Measurements from ENCODE around the gene POU5F1. TPM values are rescaled to one million over a fixed set of nuclear protein-coding genes. Genes with fewer than 3 reads are reported as not detected.

The POU5F1 gene
- polyA plus RNA-seq, 1 donor, result 0.28 TPM

DNA sequence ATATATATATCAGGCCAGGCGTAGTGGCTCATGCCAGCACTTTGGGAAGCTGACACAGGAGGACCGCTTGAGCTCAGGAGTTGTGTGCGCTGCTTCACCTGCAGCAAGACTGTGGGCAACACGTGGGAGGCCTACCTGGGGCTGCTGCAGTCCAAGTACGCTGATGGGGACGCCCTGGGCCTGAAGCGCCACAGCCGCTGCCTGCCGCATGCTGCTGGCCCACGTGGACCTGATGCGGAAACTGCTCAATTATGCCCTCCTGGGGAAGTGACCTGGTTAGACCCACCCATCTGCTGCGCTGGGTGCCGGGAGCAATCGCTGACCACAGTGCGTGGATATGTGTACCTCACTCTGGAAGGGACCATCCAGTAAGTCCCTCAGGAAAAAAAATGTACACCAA lies 29.8 kb downstream of the POU5F1 start:
- Histone ChIP-seq H3K4me3 (ENCODE audit: low read length) (no peak overlapping the region), H3K27ac (ENCODE audit: low read length) (no peak overlapping the region), H3K4me1 (ENCODE audit: control insufficient read depth, insufficient read depth, low read length) (peaks cover 6% of the 10 kb centered on the region), H3K27me3 (ENCODE audit: control insufficient read depth, insufficient read depth, low read length) (no peaks in the 10 kb centered on the region), H3K9me3 (ENCODE audit: control insufficient read depth, low read depth, low read length) (no peaks in the 10 kb centered on the region), H3K36me3 (ENCODE audit: control insufficient read depth, insufficient read depth, low read length) (peaks cover 17% of the 10 kb centered on the region)
- no peak for DNase-seq
- WGBS (ENCODE audit: insufficient coverage, low lambda C conversion rate), result no CpG with 5 or more reads among the region's 15 CpGs

- WGBS (ENCODE audit: insufficient coverage, low lambda C conversion rate), result no CpG with 5 or more reads among the region's 4 CpGs
Measured at GRCh38 chr6:31139599-31139998, 30.9 kb downstream of the POU5F1 start.

DNA sequence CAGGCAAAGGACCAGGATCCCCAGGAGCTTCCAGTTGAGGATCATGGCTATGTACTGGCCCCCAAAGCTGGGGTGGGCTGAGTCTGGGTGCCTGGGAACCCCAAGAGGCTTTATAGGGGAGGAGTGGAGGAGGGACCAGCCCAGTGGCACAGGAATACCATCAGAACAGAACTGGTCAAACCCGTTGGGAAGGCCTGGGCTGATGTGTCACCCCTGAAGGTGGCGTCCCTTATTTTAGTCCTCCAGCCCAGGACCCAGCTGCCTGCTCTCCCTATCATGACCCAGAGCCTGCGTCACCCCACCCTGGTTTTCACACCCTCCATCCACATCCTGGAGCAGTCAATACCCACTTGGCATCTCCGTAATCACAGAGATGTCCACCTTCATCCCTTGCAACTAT lies 31.5 kb downstream of the POU5F1 start, which contains the start of gene PSORS1C2:
PSORS1C2 (minus strand) TSS at position 85 of the 400 bp plus-strand sequence; CDS start at position 45, 40 bp downstream.
- Histone ChIP-seq H3K36me3 (ENCODE audit: control insufficient read depth, insufficient read depth, low read length) (peaks cover 11% of the 10 kb centered on the region), H3K4me3 (ENCODE audit: low read length) (no peak within 1 kb of the TSS), H3K4me1 (ENCODE audit: control insufficient read depth, insufficient read depth, low read length) (peaks cover 6% of the 10 kb centered on the region), H3K9me3 (ENCODE audit: control insufficient read depth, low read depth, low read length) (no peaks in the 10 kb centered on the region), H3K27ac (ENCODE audit: low read length) (no peak within 1 kb of the TSS), H3K27me3 (ENCODE audit: control insufficient read depth, insufficient read depth, low read length) (no peaks in the 10 kb centered on the region)
- DNase-seq, result no peak
- WGBS (ENCODE audit: insufficient coverage, low lambda C conversion rate), result no CpG with 5 or more reads among the region's 4 CpGs

More at GRCh38 chr6:31139599-31139998, 30.9 kb downstream of the POU5F1 start:
- Histone ChIP-seq H3K27me3 (ENCODE audit: control insufficient read depth, insufficient read depth, low read length) (no peaks in the 10 kb centered on the region), H3K36me3 (ENCODE audit: control insufficient read depth, insufficient read depth, low read length) (peaks cover 14% of the 10 kb centered on the region), H3K27ac (ENCODE audit: low read length) (no peak overlapping the region), H3K4me1 (ENCODE audit: control insufficient read depth, insufficient read depth, low read length) (peaks cover 6% of the 10 kb centered on the region), H3K9me3 (ENCODE audit: control insufficient read depth, low read depth, low read length) (no peaks in the 10 kb centered on the region), H3K4me3 (ENCODE audit: low read length) (no peak overlapping the region)
- DNase-seq, result no peak

- Histone ChIP-seq H3K27ac (ENCODE audit: low read length) (no peak overlapping the region), H3K9me3 (ENCODE audit: control insufficient read depth, low read depth, low read length) (no peaks in the 10 kb centered on the region), H3K4me1 (ENCODE audit: control insufficient read depth, insufficient read depth, low read length) (peaks cover 6% of the 10 kb centered on the region), H3K36me3 (ENCODE audit: control insufficient read depth, insufficient read depth, low read length) (no peaks in the 10 kb centered on the region), H3K4me3 (ENCODE audit: low read length) (no peak overlapping the region), H3K27me3 (ENCODE audit: control insufficient read depth, insufficient read depth, low read length) (no peaks in the 10 kb centered on the region)
- whole genome bisulfite sequencing (ENCODE audit: insufficient coverage, low lambda C conversion rate), result 92% methylated on average over 5 of the region's 10 CpGs
- DNase-seq, result no peak
Measured at GRCh38 chr6:31135710-31136109, 34.8 kb downstream of the POU5F1 start.

DNA sequence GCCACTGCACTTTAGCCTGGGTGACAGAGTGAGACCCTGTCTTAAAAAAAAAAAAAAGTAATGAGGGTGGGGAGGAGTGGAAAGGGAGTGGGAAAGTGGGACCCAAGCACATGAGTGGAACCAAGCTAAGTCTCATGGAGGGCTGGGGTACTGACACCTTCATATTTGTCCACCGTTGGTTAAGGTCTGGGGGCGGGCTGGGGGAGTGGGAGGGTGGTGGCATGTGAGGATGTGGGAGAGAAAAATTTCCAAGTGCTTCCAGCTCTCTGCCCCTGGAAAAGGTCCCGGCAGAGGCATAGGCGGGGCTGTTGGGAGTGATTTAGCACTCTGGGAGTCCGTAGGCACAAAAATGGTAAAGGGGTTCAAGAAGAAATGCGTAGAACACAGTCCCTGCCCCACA lies 37.7 kb downstream of the POU5F1 start:
- H3K4me1 ChIP-seq (ENCODE audit: control insufficient read depth, insufficient read depth, low read length), result peaks cover 3% of the 10 kb centered on the region
- H3K27ac ChIP-seq (ENCODE audit: low read length), result no peak overlapping the region
- H3K27me3 ChIP-seq (ENCODE audit: control insufficient read depth, insufficient read depth, low read length), result peaks cover 10% of the 10 kb centered on the region
- no peaks in the 10 kb centered on the region for H3K9me3 ChIP-seq (ENCODE audit: control insufficient read depth, low read depth, low read length)
- H3K4me3 ChIP-seq (ENCODE audit: low read length), result no peak overlapping the region
- DNase-seq, result no peak
- no peaks in the 10 kb centered on the region for H3K36me3 ChIP-seq (ENCODE audit: control insufficient read depth, insufficient read depth, low read length)
- no CpG with 5 or more reads among the region's 6 CpGs for WGBS (ENCODE audit: insufficient coverage, low lambda C conversion rate)

GRCh38 chr6:31131595-31131994 lies 38.9 kb downstream of the POU5F1 start:
- no CpG with 5 or more reads among the region's 3 CpGs for WGBS (ENCODE audit: insufficient coverage, low lambda C conversion rate)
- H3K36me3 ChIP-seq (ENCODE audit: control insufficient read depth, insufficient read depth, low read length), result no peaks in the 10 kb centered on the region
- H3K27me3 ChIP-seq (ENCODE audit: control insufficient read depth, insufficient read depth, low read length), result peaks cover 10% of the 10 kb centered on the region
- DNase-seq, result no peak
- no peaks in the 10 kb centered on the region for H3K9me3 ChIP-seq (ENCODE audit: control insufficient read depth, low read depth, low read length)
- H3K4me3 ChIP-seq (ENCODE audit: low read length), result no peak overlapping the region
- H3K27ac ChIP-seq (ENCODE audit: low read length), result no peak overlapping the region
- no peaks in the 10 kb centered on the region for H3K4me1 ChIP-seq (ENCODE audit: control insufficient read depth, insufficient read depth, low read length)

DNA sequence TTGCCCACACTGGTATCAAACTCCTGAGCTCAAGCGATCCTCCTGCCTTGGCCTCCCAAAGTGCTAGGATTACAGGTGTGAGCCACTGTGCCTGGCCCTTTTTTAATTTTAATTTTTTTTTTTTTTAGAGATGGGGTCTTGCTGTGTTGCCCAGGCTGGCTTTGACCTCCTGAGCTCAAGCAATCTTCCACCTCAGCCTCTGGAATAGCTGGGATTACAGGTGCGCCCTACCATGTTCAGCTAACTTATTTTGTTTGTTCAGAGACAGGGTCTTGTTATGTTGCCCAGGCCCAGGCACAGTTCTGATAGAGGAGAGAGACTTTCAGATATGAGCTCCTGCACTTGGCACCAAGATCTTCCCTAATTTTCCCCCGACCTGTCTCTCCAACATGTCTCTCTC lies 39.7 kb downstream of the POU5F1 start:
- H3K4me3 ChIP-seq (ENCODE audit: low read length), result no peak overlapping the region
- no peaks in the 10 kb centered on the region for H3K36me3 ChIP-seq (ENCODE audit: control insufficient read depth, insufficient read depth, low read length)
- no peaks in the 10 kb centered on the region for H3K9me3 ChIP-seq (ENCODE audit: control insufficient read depth, low read depth, low read length)
- DNase-seq, result no peak
- H3K27ac ChIP-seq (ENCODE audit: low read length), result no peak overlapping the region
- H3K27me3 ChIP-seq (ENCODE audit: control insufficient read depth, insufficient read depth, low read length), result peaks cover 10% of the 10 kb centered on the region
- no CpG with 5 or more reads among the region's 3 CpGs for WGBS (ENCODE audit: insufficient coverage, low lambda C conversion rate)
- no peaks in the 10 kb centered on the region for H3K4me1 ChIP-seq (ENCODE audit: control insufficient read depth, insufficient read depth, low read length)

DNA sequence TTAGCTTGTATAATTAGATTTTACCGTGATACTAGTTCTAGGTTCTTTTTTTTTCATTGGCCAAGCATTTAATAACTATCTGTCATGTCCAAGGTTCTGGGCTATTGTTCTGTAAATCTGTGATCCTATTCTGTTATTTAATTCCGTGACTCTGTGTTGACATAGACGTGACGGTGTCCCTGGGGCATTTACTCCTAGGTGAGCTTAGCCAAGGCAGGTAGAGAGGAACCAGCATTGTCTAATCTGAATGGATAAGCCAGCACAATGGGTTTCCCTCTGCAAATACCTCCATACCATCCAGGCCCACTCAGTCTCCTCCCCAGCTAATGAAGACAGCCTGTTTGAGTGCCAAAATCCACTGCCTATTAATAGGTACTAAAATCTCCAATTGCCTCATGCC lies 41.4 kb downstream of the POU5F1 start:
- H3K27ac ChIP-seq (ENCODE audit: low read length), result no peak overlapping the region

DNA sequence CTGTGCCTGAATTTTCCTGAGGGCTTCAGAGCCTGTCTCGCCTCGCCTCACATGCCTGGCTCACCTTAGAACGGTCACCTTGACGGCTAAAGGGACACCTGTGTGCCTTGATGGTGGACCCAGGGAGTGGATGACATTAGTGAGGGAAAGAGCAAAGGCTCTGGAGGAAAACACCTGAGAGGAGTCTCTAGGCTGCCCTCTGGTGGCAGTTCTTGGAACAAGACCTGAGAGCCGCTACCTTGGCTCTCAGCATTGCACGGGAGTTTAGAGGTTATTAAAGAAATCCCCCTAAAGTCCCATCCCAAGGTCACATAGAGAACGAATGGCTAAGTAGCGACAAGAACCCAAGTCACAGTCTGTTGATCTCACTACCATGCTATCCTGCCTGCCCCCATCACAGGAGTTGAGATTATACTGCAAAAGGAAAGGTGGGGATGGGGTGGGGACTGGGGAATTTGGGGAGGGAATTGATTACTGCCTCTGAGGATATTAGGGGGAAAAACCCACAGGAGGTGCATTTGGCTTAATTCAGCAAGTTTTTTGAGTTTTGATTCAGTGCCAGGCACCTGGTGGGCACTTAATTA lies 42.3 kb downstream of the POU5F1 start:
- Histone ChIP-seq H3K36me3 (ENCODE audit: control insufficient read depth, insufficient read depth, low read length) (no peaks in the 10 kb centered on the region), H3K27me3 (ENCODE audit: control insufficient read depth, insufficient read depth, low read length) (peaks cover 10% of the 10 kb centered on the region), H3K4me1 (ENCODE audit: control insufficient read depth, insufficient read depth, low read length) (no peaks in the 10 kb centered on the region), H3K27ac (ENCODE audit: low read length) (no peak overlapping the region), H3K9me3 (ENCODE audit: control insufficient read depth, low read depth, low read length) (no peaks in the 10 kb centered on the region), H3K4me3 (ENCODE audit: low read length) (no peak overlapping the region)
- DNase-seq, result peak; percentile 39 to 44
- WGBS (ENCODE audit: insufficient coverage, low lambda C conversion rate), result no CpG with 5 or more reads among the region's 8 CpGs

More for the DNA sequence above, 41.4 kb downstream of the POU5F1 start:
- H3K27me3 ChIP-seq (ENCODE audit: control insufficient read depth, insufficient read depth, low read length), result peaks cover 10% of the 10 kb centered on the region
- H3K4me3 ChIP-seq (ENCODE audit: low read length), result no peak overlapping the region
- H3K4me1 ChIP-seq (ENCODE audit: control insufficient read depth, insufficient read depth, low read length), result no peaks in the 10 kb centered on the region
- H3K9me3 ChIP-seq (ENCODE audit: control insufficient read depth, low read depth, low read length), result no peaks in the 10 kb centered on the region
- H3K36me3 ChIP-seq (ENCODE audit: control insufficient read depth, insufficient read depth, low read length), result no peaks in the 10 kb centered on the region
- WGBS (ENCODE audit: insufficient coverage, low lambda C conversion rate), result 20% methylated on average over 3 of the region's 4 CpGs
- DNase-seq, result no peak

DNA sequence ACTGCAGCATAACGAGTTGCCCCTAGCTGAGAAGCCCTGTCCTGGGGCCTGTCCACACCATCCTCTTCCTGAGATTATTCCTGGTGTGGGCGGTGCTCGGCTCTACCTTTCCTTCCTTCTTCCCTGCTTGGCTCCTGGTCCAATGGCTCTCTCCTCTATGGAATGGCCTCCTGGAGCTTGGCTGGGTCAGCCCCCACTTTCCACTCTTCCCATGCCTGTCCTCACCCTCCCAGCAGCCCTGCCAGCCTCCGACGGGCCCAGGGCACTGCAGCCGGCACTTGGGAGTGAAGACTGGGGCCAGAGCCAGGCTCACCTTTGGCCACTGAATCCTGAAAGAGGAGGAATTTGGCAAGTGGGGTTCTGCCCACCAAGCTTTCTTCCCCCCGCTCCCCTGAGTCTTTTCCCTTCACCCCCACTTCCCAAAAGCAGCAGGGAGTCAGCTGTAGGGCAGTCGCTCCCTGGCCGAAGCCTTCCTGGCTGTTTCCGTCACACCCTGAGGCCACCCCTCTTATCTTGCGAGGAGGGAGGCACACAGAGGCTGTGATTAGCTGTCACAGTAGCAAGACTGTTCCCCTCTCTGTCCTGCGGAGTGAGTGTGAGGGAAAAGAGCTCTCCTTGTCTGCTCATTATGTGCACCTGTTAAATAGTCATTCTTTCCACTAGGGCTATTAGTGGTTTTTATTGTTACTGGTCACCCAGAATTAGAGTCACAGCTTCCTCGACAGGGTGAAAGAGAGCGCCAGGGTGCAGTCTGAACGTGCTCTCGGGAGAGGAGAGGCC lies 43.9 kb downstream of the POU5F1 start:
- H3K9me3 ChIP-seq (ENCODE audit: control insufficient read depth, low read depth, low read length), result no peaks in the 10 kb centered on the region
- DNase-seq, result peak in 1 of 2 donors; percentile 35
- H3K27ac ChIP-seq (ENCODE audit: low read length), result no peak overlapping the region
- no peaks in the 10 kb centered on the region for H3K4me1 ChIP-seq (ENCODE audit: control insufficient read depth, insufficient read depth, low read length)
- no peak overlapping the region for H3K4me3 ChIP-seq (ENCODE audit: low read length)
- peaks cover 10% of the 10 kb centered on the region for H3K27me3 ChIP-seq (ENCODE audit: control insufficient read depth, insufficient read depth, low read length)
- WGBS (ENCODE audit: insufficient coverage, low lambda C conversion rate), result no CpG with 5 or more reads among the region's 16 CpGs
- H3K36me3 ChIP-seq (ENCODE audit: control insufficient read depth, insufficient read depth, low read length), result no peaks in the 10 kb centered on the region

Data from large intestine (tissue), 3 donors.